ENCODE results near the gene NDUFAF2.

DNA sequence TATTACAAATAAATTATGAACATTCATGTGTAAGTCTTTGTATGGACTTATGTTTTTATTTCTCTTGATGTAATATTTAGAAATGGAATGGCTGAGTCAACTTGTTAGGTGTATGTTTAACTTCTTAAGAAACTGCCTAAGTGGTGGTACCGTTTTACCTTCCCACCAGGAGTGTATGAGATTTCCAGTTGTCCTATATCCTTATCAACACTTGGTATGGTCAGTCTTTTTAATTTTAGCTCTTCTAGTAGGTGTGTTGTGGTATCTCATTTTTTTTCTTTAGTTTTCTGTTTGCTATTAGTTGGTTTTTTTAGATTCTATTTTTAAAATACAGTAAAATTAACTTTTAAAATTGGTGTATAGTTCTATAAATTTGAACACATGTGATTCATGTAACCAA, 3.7 kb downstream of the NDUFAF2 start:
- TF ChIP-seq, protein P1, sequence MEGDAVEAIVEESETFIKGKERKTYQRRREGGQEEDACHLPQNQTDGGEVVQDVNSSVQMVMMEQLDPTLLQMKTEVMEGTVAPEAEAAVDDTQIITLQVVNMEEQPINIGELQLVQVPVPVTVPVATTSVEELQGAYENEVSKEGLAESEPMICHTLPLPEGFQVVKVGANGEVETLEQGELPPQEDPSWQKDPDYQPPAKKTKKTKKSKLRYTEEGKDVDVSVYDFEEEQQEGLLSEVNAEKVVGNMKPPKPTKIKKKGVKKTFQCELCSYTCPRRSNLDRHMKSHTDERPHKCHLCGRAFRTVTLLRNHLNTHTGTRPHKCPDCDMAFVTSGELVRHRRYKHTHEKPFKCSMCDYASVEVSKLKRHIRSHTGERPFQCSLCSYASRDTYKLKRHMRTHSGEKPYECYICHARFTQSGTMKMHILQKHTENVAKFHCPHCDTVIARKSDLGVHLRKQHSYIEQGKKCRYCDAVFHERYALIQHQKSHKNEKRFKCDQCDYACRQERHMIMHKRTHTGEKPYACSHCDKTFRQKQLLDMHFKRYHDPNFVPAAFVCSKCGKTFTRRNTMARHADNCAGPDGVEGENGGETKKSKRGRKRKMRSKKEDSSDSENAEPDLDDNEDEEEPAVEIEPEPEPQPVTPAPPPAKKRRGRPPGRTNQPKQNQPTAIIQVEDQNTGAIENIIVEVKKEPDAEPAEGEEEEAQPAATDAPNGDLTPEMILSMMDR (IDR thresholded peaks at IDR 0.05) = no peak
- no peak for TF ChIP-seq POLR2A (IDR thresholded peaks at IDR 0.05)

Data from thyroid gland (tissue), 4 donors.